ENCODE results near the gene RIPOR3. TPM values are rescaled to one million over a fixed set of nuclear protein-coding genes. Genes with fewer than 3 reads are reported as not detected.

The RIPOR3 gene
- total RNA-seq, 4 donors from 2014 or later = 1.8 to 12.7 (median 4.9) TPM

GRCh38 chr20:50670126-50670862 lies 21.0 kb downstream of the RIPOR3 start:
- no peak for TF ChIP-seq POLR2A (IDR thresholded peaks at IDR 0.05)
- no peak for TF ChIP-seq CTCF (IDR thresholded peaks at IDR 0.05)
- intact Hi-C loops (cut with DNase I; ENCODE audit: low total_unique reads) = no loop called here
- no peak for DNase-seq (ENCODE audit: low spot score in 2 of 2)
- H3K4me3 ChIP-seq (ENCODE audit: low read depth, poor library complexity, severe bottlenecking) = no peak overlapping the region
- WGBS, 2 donors = 73 to 74% methylated on average over 12 of the region's 12 CpGs

- intact Hi-C loops (cut with DNase I; ENCODE audit: low total_unique reads) = no loop called here
- 92 to 98% methylated on average over 4 of the region's 4 CpGs for WGBS, 2 donors
- H3K4me3 ChIP-seq (ENCODE audit: low read depth, poor library complexity, severe bottlenecking) = no peak overlapping the region
- TF ChIP-seq CTCF (IDR thresholded peaks at IDR 0.05) = no peak
- TF ChIP-seq POLR2A (IDR thresholded peaks at IDR 0.05) = no peak
- DNase-seq (ENCODE audit: low spot score in 2 of 2) = no peak
Measured at GRCh38 chr20:50668798-50669197, 22.5 kb downstream of the RIPOR3 start.

GRCh38 chr20:50668326-50668725 lies 23.0 kb downstream of the RIPOR3 start:
- intact Hi-C loops (cut with DNase I; ENCODE audit: low total_unique reads) = no loop called here
- no peak overlapping the region for H3K4me3 ChIP-seq (ENCODE audit: low read depth, poor library complexity, severe bottlenecking)
- no peak for TF ChIP-seq POLR2A (IDR thresholded peaks at IDR 0.05)
- TF ChIP-seq CTCF (IDR thresholded peaks at IDR 0.05) = no peak
- 93 to 99% methylated on average over 6 of the region's 6 CpGs for WGBS, 2 donors
- no peak for DNase-seq (ENCODE audit: low spot score in 2 of 2)

GRCh38 chr20:50666709-50667298 lies 24.5 kb downstream of the RIPOR3 start:
- DNase-seq (ENCODE audit: low spot score in 2 of 2) = no peak
- no peak for TF ChIP-seq POLR2A (IDR thresholded peaks at IDR 0.05)
- TF ChIP-seq CTCF (IDR thresholded peaks at IDR 0.05) = no peak
- intact Hi-C loops (cut with DNase I; ENCODE audit: low total_unique reads) = no loop called here
- H3K4me3 ChIP-seq (ENCODE audit: low read depth, poor library complexity, severe bottlenecking) = no peak overlapping the region
- WGBS, 2 donors = 89 to 91% methylated on average over 9 of the region's 9 CpGs

- no peak for DNase-seq (ENCODE audit: low spot score in 2 of 2)
- intact Hi-C loops (cut with DNase I; ENCODE audit: low total_unique reads) = no loop called here
- 84 to 90% methylated on average over 11 of the region's 11 CpGs for WGBS, 2 donors
- TF ChIP-seq CTCF (IDR thresholded peaks at IDR 0.05) (no peak), POLR2A (IDR thresholded peaks at IDR 0.05) (no peak)
- no peak overlapping the region for H3K4me3 ChIP-seq (ENCODE audit: low read depth, poor library complexity, severe bottlenecking)
Measured at GRCh38 chr20:50664254-50664653, 27.1 kb downstream of the RIPOR3 start.

Measured in lower leg skin (tissue), 4 donors.